Adrenal gland (tissue), 12 donors: ENCODE measurements around the gene ACTR1B. TPM values are rescaled to one million over a fixed set of nuclear protein-coding genes. Genes with fewer than 3 reads are reported as not detected.

Source experiments
- DNase-seq, 7 donors: peaks; one replicate each; pipeline ENCODE4 v3.0.0-alpha.2; 2019 to 2020
- H3K27ac ChIP-seq, 5 donors: fragments of 200-600 bp; sonication (generic) in 4 of 5; 1 replicate in 3 of 5; 2 replicates in 2 of 5; pipeline versions ENCODE4 v1.5.1 to v1.8.0; 2016 to 2020; ENCODE audit warnings: mild to moderate bottlenecking in 1 of 5
- H3K27me3 ChIP-seq: fragments of 200-600 bp; 2 replicates; pipeline ENCODE4 v1.8.0; 2021
- H3K36me3 ChIP-seq, 2 donors: fragments of 200-600 bp; replicated peaks in 1 of 2; 1 replicate in 1 of 2; 2 replicates in 1 of 2; pipeline versions ENCODE4 v1.5.1 to v1.8.0; 2018 to 2022
- H3K4me1 ChIP-seq, 2 donors: fragments of 200-600 bp; replicated peaks in 1 of 2; 1 replicate in 1 of 2; 2 replicates in 1 of 2; pipeline versions ENCODE4 v1.5.1 to v1.8.0; 2018 to 2021
- H3K4me3 ChIP-seq, 4 donors: fragments of 200-600 bp; sonication (generic) in 3 of 4; one replicate each; pipeline ENCODE4 v1.5.1; 2016 to 2018
- H3K9me3 ChIP-seq, 3 donors: fragments of 200-600 bp; sonication (generic) in 1 of 3; replicated peaks in 1 of 3; 1 replicate in 2 of 3; 2 replicates in 1 of 3; pipeline versions ENCODE4 v1.5.1 to v1.8.0; 2016 to 2021
- POLR2A ChIP-seq, 2 donors: fragments of 450-650 bp; IDR thresholded peaks; one replicate each; pipeline ENCODE4 v1.6.1; 2017; ENCODE audit warnings: antibody characterized with exemption in 2 of 2, mild to moderate bottlenecking in 2 of 2, moderate library complexity in 1 of 2
- WGBS, 4 donors: extraction: QIAGEN DNeasy Blood & Tissue Kit in 2 of 4; methylation state at CpG; one replicate each; pipeline versions ENCODE4 v1.1.5 to v1.1.7; 2013 to 2017; 5-methylcytosine and 5-hydroxymethylcytosine counted together
- intact Hi-C, 2 donors: fragments of 100-400 bp; cut with DNase I; formaldehyde crosslinking; loops; one replicate each; pipeline versions ENCODE4 v1.14.1 to v1.15.0; 2022 to 2023
- polyA plus RNA-seq, 3 donors: library from polyadenylated mRNA; stranded (reverse); fragments of 200-250 nt in 2 of 3; fragments of 350-450 nt in 1 of 3; fragmentation: Illumina TruSeq in 1 of 3; extraction: RNeasy Lipid Tissue Mini Kit (QIAGEN cat#74804) in 1 of 3; gene quantifications; one replicate each; pipeline ENCODE4 v1.2.3, GENCODE V29; 2013 to 2014
- total RNA-seq, 9 donors: library from RNA; depleted of rRNA in 4 of 9; stranded (reverse); fragments of >200 nt in 4 of 9; fragments of 120-200 nt in 1 of 9; fragmentation: NEBNext Ultra II Directional in 1 of 9; extraction: Animal tissue kit (Norgen Biotek cat#: 25700) in 1 of 9; gene quantifications; one replicate each; pipeline versions ENCODE4 v1.1.0 to v1.2.4, GENCODE V29; 2013 to 2023
- TF ChIP-seq, protein P1 (sequence below), 6 experiments: fragments of 450-650 bp in 4 of 6; fragments of 200-600 bp in 2 of 6; sonication (generic) in 1 of 6; IDR thresholded peaks; 1 replicate in 5 of 6; 2 replicates in 1 of 6; pipeline versions ENCODE4 v1.5.1 to v1.8.0; 2016 to 2021; ENCODE audit warnings: antibody characterized with exemption in 6 of 6, mild to moderate bottlenecking in 2 of 6, moderate library complexity in 1 of 6
- donor health status: healthy with polysubstance abuse.
- donor health status: Bipolar disorder and iron deficiency.
- donor health status: DM: yes; HTN: yes; CAD: no.
- donor health status: DM: no; HTN: no; CAD: no.
- donor health status: DM: no; HTN: no; CAD: no.
- donor health status: DM: yes; HTN: yes; CAD: no.

The ACTR1B gene
- total and polyA plus RNA-seq, 12 donors: 39.0 to 130 (median 95.7) TPM

DNA sequence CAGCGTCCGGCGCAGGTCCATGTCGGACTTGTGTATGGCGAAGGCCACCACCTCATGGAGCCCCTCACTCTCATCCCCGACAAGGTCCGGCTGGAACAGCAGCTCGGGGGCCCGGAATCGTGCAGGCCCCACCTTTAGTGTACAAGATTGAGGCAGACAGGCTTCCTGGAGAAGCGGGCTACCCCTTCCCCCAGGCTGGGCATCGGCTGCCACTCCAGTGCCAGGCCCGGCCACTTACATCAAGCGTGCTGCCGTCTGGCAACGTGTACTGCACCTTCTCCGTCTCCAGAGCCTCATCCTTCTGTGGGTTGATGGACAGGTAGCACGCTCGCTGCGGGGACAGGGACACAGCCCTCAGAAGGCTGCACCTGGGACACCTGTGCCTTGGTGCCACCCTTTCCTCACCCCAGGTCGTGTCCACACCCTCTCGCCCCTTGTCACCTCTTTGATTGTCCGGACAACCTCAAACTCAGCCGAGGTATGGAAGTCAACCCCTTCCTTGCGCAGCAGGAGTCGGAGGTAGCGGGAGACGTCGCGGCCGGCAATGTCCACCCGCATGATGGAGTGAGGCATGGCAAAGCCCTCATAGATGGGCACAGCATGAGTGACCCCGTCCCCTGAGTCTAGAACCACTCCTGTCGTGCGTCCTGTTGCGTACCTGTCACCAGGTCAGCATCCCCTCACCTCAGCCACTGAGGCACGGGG, 5.7 kb downstream of the ACTR1B start:
- Histone ChIP-seq H3K36me3 (peaks cover 0 to 41% of the 10 kb centered on the region in 2 donors), H3K27ac (no peak overlapping the region), H3K4me3 (no peak overlapping the region), H3K9me3 (no peaks in the 10 kb centered on the region), H3K27me3 (no peaks in the 10 kb centered on the region), H3K4me1 (peaks cover 12 to 30% of the 10 kb centered on the region in 2 donors)
- intact Hi-C loops: no loop called here
- DNase-seq: no peak
- 92 to 96% (median 94%) methylated on average over 16 to 37 of the region's 37 CpGs for WGBS, 4 donors
- TF ChIP-seq, protein P1, sequence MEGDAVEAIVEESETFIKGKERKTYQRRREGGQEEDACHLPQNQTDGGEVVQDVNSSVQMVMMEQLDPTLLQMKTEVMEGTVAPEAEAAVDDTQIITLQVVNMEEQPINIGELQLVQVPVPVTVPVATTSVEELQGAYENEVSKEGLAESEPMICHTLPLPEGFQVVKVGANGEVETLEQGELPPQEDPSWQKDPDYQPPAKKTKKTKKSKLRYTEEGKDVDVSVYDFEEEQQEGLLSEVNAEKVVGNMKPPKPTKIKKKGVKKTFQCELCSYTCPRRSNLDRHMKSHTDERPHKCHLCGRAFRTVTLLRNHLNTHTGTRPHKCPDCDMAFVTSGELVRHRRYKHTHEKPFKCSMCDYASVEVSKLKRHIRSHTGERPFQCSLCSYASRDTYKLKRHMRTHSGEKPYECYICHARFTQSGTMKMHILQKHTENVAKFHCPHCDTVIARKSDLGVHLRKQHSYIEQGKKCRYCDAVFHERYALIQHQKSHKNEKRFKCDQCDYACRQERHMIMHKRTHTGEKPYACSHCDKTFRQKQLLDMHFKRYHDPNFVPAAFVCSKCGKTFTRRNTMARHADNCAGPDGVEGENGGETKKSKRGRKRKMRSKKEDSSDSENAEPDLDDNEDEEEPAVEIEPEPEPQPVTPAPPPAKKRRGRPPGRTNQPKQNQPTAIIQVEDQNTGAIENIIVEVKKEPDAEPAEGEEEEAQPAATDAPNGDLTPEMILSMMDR (IDR thresholded peaks at IDR 0.05): no peak
- TF ChIP-seq POLR2A (IDR thresholded peaks at IDR 0.05): no peak

DNA sequence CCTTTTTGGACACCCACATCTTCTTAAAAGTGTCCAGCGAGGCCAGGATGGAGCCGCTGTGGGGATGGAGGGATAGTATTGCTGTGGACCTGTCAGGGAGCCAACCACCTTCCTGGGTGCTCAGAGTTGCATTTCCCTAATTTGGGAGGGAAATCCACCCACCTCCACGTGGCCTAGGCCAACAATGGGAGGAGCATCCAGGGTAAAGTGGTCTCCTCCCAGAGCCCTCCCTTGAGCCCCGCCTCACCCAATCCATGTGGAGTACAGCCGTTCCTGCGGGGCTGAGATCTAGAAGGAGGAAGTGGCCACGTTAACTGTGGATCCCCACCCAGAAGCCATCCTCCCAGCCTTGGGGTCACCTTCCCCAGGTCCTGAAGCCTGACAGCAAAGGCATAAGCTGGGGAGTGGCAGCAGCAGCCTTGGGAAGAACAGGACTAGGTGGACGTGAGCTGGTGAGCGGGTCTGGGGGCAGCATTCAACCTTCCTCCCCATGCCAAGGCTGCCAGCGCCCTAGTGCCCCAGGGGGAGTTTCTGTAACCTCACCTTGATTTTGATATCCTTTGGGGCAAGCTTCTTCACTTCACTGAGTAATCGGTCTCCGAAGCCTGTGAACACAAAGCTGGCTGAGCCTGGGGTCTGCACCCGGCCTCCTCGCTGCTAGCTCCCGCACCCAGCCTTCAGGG, 6.8 kb downstream of the ACTR1B start:
- TF ChIP-seq, protein P1 (IDR thresholded peaks at IDR 0.05): no peak
- TF ChIP-seq POLR2A (IDR thresholded peaks at IDR 0.05): no peak
- no peak overlapping the region for H3K27ac ChIP-seq
- H3K9me3 ChIP-seq: no peaks in the 10 kb centered on the region
- no peaks in the 10 kb centered on the region for H3K27me3 ChIP-seq
- H3K36me3 ChIP-seq: peaks cover 0 to 41% of the 10 kb centered on the region in 2 donors
- H3K4me3 ChIP-seq: no peak overlapping the region
- peaks cover 3 to 19% of the 10 kb centered on the region in 2 donors for H3K4me1 ChIP-seq
- DNase-seq: no peak
- intact Hi-C loops: no loop called here
- WGBS, 4 donors: 76 to 91% (median 86%) methylated on average over 9 to 15 of the region's 15 CpGs

DNA sequence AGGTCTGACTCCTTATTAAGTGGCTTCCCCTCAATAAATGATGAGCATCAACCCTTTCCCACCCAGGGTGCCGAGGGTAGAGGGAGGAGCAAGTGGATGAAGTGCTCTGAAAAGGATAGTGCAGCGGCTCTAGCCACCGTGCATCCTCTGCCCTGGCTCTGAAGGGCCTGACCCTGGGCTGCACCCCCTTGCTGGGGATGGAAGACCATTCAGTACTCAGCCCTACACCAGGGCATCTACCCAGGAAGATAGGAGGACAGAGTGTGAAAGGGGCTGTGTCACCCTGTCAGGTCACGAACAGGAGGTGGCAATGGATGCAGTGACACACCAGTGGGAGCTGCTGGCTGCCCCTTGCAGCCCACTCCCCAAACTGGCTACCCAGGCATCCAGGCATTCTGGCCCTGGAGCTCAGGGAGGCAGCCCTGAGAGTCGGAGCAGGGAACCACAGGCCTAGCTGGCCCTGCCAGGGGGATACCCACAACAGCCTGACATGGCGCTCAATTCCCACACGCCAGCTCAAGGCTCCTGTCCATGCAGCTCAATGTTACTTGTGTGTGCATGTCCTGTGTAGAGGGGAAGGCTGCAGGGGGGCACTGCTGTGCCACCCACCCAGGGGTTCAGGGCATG, 7.6 kb downstream of the ACTR1B start:
- intact Hi-C loops: no loop called here
- Histone ChIP-seq H3K27ac (no peak overlapping the region), H3K36me3 (peaks cover 0 to 41% of the 10 kb centered on the region in 2 donors), H3K4me3 (no peak overlapping the region), H3K27me3 (no peaks in the 10 kb centered on the region), H3K9me3 (no peaks in the 10 kb centered on the region), H3K4me1 (peaks cover 0 to 11% of the 10 kb centered on the region in 2 donors)
- WGBS, 4 donors: 93 to 97% (median 96%) methylated on average over 5 to 7 of the region's 7 CpGs
- TF ChIP-seq, protein P1 (IDR thresholded peaks at IDR 0.05): no peak
- TF ChIP-seq POLR2A (IDR thresholded peaks at IDR 0.05): no peak
- DNase-seq: no peak

DNA sequence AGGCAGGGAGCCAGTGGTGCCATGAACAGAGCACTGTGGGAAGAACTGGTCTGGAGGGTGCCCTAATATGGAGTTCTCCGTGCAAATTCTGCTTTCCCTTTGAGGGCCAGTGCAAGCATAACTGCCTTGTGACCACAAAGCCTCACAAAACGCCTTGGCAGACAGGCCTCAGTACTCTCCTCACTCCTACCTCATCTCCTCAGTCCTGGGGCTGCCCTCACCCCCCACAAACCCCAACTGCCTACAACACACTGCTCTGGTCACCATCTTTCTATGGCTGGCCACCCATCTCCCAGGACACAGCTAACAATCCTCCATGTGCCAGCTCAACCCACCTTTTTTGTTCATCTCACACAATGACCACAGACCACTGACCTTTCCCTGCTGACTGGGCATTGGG, 9.1 kb downstream of the ACTR1B start:
- H3K27me3 ChIP-seq: no peaks in the 10 kb centered on the region
- WGBS, 4 donors: 86 to 100% (median 96%) methylated on average over 2 of the region's 2 CpGs
- H3K36me3 ChIP-seq: peaks cover 0 to 41% of the 10 kb centered on the region in 2 donors
- H3K4me1 ChIP-seq: peaks cover 0 to 3% of the 10 kb centered on the region in 2 donors
- intact Hi-C loops: no loop called here
- no peak overlapping the region for H3K4me3 ChIP-seq
- no peaks in the 10 kb centered on the region for H3K9me3 ChIP-seq
- TF ChIP-seq POLR2A (IDR thresholded peaks at IDR 0.05): no peak
- TF ChIP-seq, protein P1 (IDR thresholded peaks at IDR 0.05): no peak
- H3K27ac ChIP-seq: no peak overlapping the region
- DNase-seq: no peak
